ENCODE data around the gene C9orf78.

The C9orf78 gene

DNA sequence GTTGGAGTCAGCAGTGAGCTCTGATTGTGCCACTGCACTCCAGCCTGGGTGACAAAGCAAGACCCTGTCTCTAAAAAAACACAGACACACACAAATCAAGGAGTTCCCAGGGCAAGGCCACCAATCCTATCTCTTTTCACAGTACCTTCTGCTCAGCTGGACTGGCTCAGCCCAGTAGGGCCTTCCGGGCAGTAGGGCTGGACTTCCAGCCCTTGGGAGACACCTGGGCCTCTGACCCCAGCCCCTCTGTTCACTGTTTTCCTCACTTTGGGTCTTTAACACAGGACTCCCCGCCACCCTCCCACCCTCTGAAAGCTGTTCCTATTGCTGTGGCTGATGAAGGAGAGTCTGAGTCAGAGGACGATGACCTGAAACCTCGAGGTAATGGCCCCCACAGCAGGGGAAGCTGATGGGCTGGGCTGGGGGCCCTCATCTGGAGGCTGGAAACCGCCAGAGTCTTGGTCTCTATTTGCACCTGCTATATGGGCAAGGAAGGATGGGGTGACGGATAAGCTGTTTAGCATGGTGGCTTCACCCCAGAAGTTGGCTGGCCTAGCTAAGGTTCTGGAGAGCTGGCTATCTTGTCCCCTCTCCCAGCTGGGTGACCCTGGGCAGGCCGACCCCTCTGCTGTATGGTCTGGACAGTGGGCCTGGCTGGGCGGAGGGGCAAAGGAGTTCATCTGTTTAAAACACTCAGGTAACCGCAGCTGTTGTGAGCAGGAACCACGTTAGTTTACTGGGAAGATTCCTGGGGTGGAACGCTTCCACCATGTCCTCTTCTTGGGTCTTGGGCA lies 25.8 kb upstream of the C9orf78 start:
- H3K4me3 ChIP-seq (ENCODE audit: low read length): no peak overlapping the region
- TF ChIP-seq, protein P1, sequence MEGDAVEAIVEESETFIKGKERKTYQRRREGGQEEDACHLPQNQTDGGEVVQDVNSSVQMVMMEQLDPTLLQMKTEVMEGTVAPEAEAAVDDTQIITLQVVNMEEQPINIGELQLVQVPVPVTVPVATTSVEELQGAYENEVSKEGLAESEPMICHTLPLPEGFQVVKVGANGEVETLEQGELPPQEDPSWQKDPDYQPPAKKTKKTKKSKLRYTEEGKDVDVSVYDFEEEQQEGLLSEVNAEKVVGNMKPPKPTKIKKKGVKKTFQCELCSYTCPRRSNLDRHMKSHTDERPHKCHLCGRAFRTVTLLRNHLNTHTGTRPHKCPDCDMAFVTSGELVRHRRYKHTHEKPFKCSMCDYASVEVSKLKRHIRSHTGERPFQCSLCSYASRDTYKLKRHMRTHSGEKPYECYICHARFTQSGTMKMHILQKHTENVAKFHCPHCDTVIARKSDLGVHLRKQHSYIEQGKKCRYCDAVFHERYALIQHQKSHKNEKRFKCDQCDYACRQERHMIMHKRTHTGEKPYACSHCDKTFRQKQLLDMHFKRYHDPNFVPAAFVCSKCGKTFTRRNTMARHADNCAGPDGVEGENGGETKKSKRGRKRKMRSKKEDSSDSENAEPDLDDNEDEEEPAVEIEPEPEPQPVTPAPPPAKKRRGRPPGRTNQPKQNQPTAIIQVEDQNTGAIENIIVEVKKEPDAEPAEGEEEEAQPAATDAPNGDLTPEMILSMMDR (IDR thresholded peaks at IDR 0.05; ENCODE audit: insufficient read depth, low read depth, low read length, missing control alignments): no peak
- no peak for DNase-seq (ENCODE audit: low read depth)

DNA sequence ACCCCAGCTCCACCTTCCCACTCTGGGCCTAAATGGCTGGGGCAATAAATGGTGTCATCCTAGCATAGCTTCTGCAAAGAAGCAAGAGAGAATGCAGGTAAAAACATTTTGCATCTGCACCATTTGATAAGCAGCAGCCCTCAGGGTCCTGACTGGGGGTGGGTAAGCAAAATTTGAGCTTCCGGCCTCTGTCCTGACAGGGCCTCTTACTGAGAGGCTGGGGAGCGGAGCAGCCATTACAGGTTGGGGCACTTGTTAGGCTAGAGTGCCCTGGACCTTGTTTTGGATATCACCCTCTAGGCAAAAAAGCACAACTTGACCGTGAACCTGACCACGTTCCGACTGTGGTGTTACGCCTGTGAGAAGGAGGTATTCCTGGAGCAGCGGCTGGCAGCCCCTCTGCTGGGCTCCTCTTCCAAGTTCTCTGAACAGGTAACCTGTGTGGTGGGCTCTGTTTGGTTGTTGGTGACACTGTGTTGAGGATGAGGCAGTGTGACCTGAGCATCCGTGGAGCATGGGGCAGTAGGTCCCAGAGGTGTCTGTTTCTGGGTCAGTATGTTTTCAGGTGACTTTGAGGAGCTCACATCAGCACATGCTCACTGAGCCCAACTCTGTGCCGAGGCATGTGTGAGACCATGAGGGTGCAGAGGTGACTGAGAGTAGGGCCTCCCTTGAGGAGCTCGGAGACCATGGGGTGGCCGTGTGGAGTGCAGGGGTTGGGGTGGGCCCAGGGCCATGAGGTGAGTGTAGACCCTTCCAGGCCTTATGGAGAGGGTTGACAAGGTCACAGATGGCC lies 23.3 kb upstream of the C9orf78 start:
- no peak for DNase-seq (ENCODE audit: low read depth)
- TF ChIP-seq, protein P1 (IDR thresholded peaks at IDR 0.05; ENCODE audit: insufficient read depth, low read depth, low read length, missing control alignments): no peak

DNA sequence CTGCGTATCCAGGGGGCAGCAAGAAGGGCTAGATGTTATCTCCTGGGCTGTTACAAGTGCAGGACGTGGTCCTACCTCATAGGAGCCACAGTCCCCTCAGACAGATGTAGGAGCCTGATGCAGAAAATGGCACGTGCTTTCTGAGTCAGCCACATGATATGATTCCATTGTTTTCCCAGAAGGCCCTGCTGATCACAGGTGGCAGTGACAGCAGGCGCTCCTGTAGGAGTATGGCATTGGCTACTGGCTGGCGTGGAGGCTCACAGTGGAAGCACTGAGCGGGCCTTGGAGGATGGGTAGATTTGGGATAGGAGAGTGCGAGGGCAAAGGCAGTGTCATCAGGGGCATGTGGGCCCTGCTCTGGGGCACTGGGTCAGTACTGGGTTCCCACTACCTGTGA lies 22.1 kb upstream of the C9orf78 start:
- no peak for DNase-seq (ENCODE audit: low read depth)
- no peak overlapping the region for H3K4me3 ChIP-seq (ENCODE audit: low read length)
- TF ChIP-seq, protein P1 (IDR thresholded peaks at IDR 0.05; ENCODE audit: insufficient read depth, low read depth, low read length, missing control alignments): no peak

More for the DNA sequence above, 23.3 kb upstream of the C9orf78 start:
- no peak overlapping the region for H3K4me3 ChIP-seq (ENCODE audit: low read length)

DNA sequence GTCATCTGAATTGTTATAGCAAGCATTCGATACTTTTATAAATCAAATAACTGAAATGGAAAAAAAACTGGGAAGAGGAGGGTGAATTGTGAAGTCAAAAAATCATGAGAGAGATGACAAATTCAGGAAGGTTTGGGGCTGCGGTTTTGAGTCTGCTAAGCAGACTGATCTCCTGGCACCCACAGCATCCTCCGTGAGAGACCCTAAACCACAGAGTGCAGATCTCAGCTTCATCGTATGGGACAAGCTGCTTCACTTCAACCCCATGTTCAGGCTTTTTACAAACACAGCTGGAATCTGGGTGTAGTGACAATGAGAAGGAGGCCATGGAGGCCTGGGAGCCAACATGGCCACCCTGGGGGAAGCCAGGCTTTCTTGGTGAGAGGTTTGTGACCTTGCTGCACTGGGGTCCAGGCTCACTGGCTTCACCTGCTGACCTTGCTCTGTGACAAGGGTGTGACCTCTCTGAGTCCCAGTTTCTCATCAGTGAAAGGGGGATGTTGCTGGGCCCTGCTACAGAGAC lies 19.6 kb upstream of the C9orf78 start:
- TF ChIP-seq, protein P1 (IDR thresholded peaks at IDR 0.05; ENCODE audit: insufficient read depth, low read depth, low read length, missing control alignments): no peak
- no peak overlapping the region for H3K4me3 ChIP-seq (ENCODE audit: low read length)
- DNase-seq (ENCODE audit: low read depth): no peak

DNA sequence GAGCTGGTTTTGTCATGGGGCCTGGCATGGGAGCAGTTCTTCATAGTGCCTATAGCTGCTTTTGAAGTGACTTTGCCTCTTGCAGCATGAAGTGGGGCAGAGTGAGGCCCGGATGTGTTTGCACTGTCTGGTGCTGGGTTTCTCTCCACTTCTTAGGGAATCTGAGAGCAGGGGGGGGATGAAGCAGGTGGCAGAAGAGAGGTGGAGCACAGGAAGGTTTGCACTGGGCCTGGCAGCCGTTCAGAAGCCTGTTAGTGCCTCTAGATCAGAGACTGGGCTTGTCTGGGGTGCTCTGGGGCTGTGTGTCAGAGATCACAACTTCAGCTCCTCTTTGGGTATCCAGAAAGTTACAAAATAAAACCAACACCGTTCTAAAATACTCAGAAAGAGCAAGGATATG lies 18.5 kb upstream of the C9orf78 start:
- TF ChIP-seq, protein P1 (IDR thresholded peaks at IDR 0.05; ENCODE audit: insufficient read depth, low read depth, low read length, missing control alignments): no peak
- H3K4me3 ChIP-seq (ENCODE audit: low read length): no peak overlapping the region
- DNase-seq (ENCODE audit: low read depth): no peak

DNA sequence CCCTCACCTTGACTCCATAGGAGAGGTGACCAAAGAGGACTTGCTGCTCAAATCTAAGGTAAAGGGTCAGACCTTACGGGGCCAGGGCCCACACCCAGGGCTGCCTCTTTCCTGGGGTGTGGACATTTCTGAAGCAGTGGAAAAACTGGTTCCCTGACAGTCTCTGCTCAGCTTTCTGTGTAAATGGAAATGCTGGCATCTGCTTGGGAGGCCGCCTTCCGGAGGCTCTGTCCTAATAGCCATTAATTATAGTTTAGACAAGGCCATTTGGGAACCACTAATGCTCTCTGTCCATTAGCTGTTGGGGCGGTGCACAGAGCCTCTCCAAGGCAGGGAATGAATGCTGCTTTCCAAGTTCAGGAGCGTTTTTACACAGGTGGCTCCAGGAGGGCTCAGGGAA lies 17.5 kb upstream of the C9orf78 start:
- DNase-seq (ENCODE audit: low read depth): peak; percentile 44
- no peak overlapping the region for H3K4me3 ChIP-seq (ENCODE audit: low read length)
- TF ChIP-seq, protein P1 (IDR thresholded peaks at IDR 0.05; ENCODE audit: insufficient read depth, low read depth, low read length, missing control alignments): no peak

Measured in epithelial cell of esophagus (primary cell).